IMR-90 (cell line): ENCODE measurements around the gene S100A1. TPM values are rescaled to one million over a fixed set of nuclear protein-coding genes. Genes with fewer than 3 reads are reported as not detected.

Source experiments
- ATAC-seq: fragments of 200-7000 bp; cut with Tn5 transposase; 2 replicates; pipeline ENCODE4 v1.9.1; 2020; ENCODE audit warnings: low read depth, mild to moderate bottlenecking, moderate library complexity
- BruUV-seq: library from RNA; stranded (reverse); fragments of 400-500 nt; replicated peaks from 2 replicates; lab custom pipeline; 2021; lab: Mats Ljungman, UMichigan
- CTCF ChIA-PET: fragments of 300-600 bp; formaldehyde crosslinking; extraction: SDS; loops from one replicate; lab custom pipeline; 2021; ENCODE audit warnings: antibody characterized with exemption; lab: Yijun Ruan, JAX
- POLR2A ChIA-PET: fragments of 300-600 bp; sonication (Branson Sonifier 250); formaldehyde crosslinking; loops from one replicate; lab custom pipeline; 2022; ENCODE audit warnings: antibody characterized with exemption; ENCODE audit not compliant: unreplicated experiment; lab: Charles Lee
- DNase-seq: peaks from one replicate; pipeline ENCODE4 v3.0.0; 2013
- H2AFZ ChIP-seq: replicated peaks from 2 replicates; pipeline ENCODE3; 2013; ENCODE audit warnings: low read length, mild to moderate bottlenecking; ENCODE audit not compliant: poor library complexity
- H2AK5ac ChIP-seq: 2 replicates; pipeline ENCODE4 v1.6.1; 2013; ENCODE audit warnings: low read depth, low read length, inconsistent platforms
- H2AK9ac ChIP-seq: replicated peaks from 2 replicates; pipeline ENCODE3; 2013; ENCODE audit warnings: mild to moderate bottlenecking, low read depth, low read length, moderate library complexity; ENCODE audit not compliant: poor library complexity
- H2BK120ac ChIP-seq: 2 replicates; pipeline ENCODE4 v1.6.1; 2013; ENCODE audit warnings: low read depth, low read length, inconsistent platforms
- H2BK15ac ChIP-seq: 3 replicates; pipeline ENCODE4 v1.6.1; 2013; ENCODE audit warnings: low read depth, low read length, inconsistent platforms
- H2BK20ac ChIP-seq: 2 replicates; pipeline ENCODE4 v1.6.1; 2013; ENCODE audit warnings: low read depth, mild to moderate bottlenecking, inconsistent platforms, low read length, moderate library complexity
- H2BK5ac ChIP-seq: 2 replicates; pipeline ENCODE4 v1.6.1; 2013; ENCODE audit warnings: mild to moderate bottlenecking, low read depth, low read length, inconsistent platforms; ENCODE audit not compliant: poor library complexity, severe bottlenecking
- H3K14ac ChIP-seq: replicated peaks from 2 replicates; pipeline ENCODE4 v1.6.1; 2013; ENCODE audit warnings: low read depth, low read length, inconsistent platforms
- H3K18ac ChIP-seq: 2 replicates; pipeline ENCODE4 v1.6.1; 2013; ENCODE audit warnings: low read depth, low read length, control low read depth
- H3K23ac ChIP-seq: 2 replicates; pipeline ENCODE4 v1.6.1; 2013; ENCODE audit warnings: low read depth, low read length, inconsistent platforms
- H3K27ac ChIP-seq: 2 replicates; pipeline ENCODE4 v1.5.1; 2013; ENCODE audit warnings: mild to moderate bottlenecking, control low read depth, low read length; ENCODE audit not compliant: insufficient read depth
- H3K27me3 ChIP-seq: 2 replicates; pipeline ENCODE4 v1.6.1; 2013; ENCODE audit warnings: low read length; ENCODE audit not compliant: control insufficient read depth, insufficient read depth
- H3K36me3 ChIP-seq: 2 replicates; pipeline ENCODE4 v1.6.1; 2013; ENCODE audit warnings: low read length, mixed read lengths; ENCODE audit not compliant: control insufficient read depth, insufficient read depth
- H3K4ac ChIP-seq: 2 replicates; pipeline ENCODE4 v1.6.1; 2013; ENCODE audit warnings: low read depth, low read length, inconsistent platforms
- H3K4me1 ChIP-seq: 2 replicates; pipeline ENCODE4 v1.6.1; 2013; ENCODE audit warnings: low read length, mixed read lengths; ENCODE audit not compliant: control insufficient read depth, insufficient read depth
- H3K4me2 ChIP-seq: 2 replicates; pipeline ENCODE4 v1.6.1; 2013; ENCODE audit warnings: low read depth, mild to moderate bottlenecking, control low read depth, low read length, moderate library complexity
- H3K4me3 ChIP-seq: 2 replicates; pipeline ENCODE4 v1.5.1; 2013; ENCODE audit warnings: low read depth, mild to moderate bottlenecking, control low read depth, low read length, moderate library complexity; ENCODE audit not compliant: insufficient read depth
- H3K56ac ChIP-seq: 2 replicates; pipeline ENCODE4 v1.6.1; 2013; ENCODE audit warnings: low read length, inconsistent platforms; ENCODE audit not compliant: insufficient read depth; ENCODE audit errors: extremely low read depth
- H3K79me1 ChIP-seq, 2 experiments: 2 replicates each; pipeline ENCODE4 v1.6.1; 2013; ENCODE audit warnings: low read length in 2 of 2, inconsistent platforms in 1 of 2, low read depth in 1 of 2
- H3K9ac ChIP-seq: 2 replicates; pipeline ENCODE4 v1.6.1; 2013; ENCODE audit warnings: low read depth, low read length, control low read depth
- H3K9me1 ChIP-seq: 2 replicates; pipeline ENCODE4 v1.6.1; 2013; ENCODE audit warnings: low read length, inconsistent platforms; ENCODE audit not compliant: insufficient read depth
- H3K9me3 ChIP-seq: 2 replicates; pipeline ENCODE4 v1.6.1; 2013; ENCODE audit warnings: low read length; ENCODE audit not compliant: control insufficient read depth, insufficient read depth
- H4K20me1 ChIP-seq: 2 replicates; pipeline ENCODE4 v1.6.1; 2013; ENCODE audit warnings: low read length, inconsistent platforms; ENCODE audit not compliant: insufficient read depth
- H4K5ac ChIP-seq: 2 replicates; pipeline ENCODE4 v1.6.1; 2013; ENCODE audit warnings: mild to moderate bottlenecking, low read depth, low read length, control low read depth
- H4K8ac ChIP-seq, 2 experiments: 2 replicates each; pipeline ENCODE4 v1.6.1; 2013; ENCODE audit warnings: low read depth in 2 of 2, low read length in 2 of 2, control low read depth in 1 of 2, inconsistent platforms in 1 of 2
- H4K91ac ChIP-seq: 2 replicates; pipeline ENCODE4 v1.6.1; 2013; ENCODE audit warnings: low read depth, low read length, inconsistent platforms; ENCODE audit not compliant: insufficient read depth
- CEBPB ChIP-seq: IDR thresholded peaks from 2 replicates; pipeline ENCODE4 v1.6.1; 2012; ENCODE audit warnings: low read depth, low read length, improper control_type of control experiment
- POLR2A ChIP-seq: IDR thresholded peaks from 2 replicates; pipeline ENCODE4 v1.6.1; 2012; ENCODE audit warnings: mild to moderate bottlenecking, low read depth, low read length
- dilution Hi-C: fragments of 300-500 bp; cut with HindIII; formaldehyde crosslinking; loops from one replicate; pipeline ENCODE4 v1.14.3; 2018; ENCODE audit warnings: low sequenced_read_pairs; ENCODE audit not compliant: unreplicated experiment
- in situ Hi-C: fragments of 300-500 bp; cut with MboI; formaldehyde crosslinking; loops from 3 replicates; pipeline ENCODE4 v1.14.3; 2019; ENCODE audit warnings: low sequenced_read_pairs, inconsistent platforms, mixed read lengths
- intact Hi-C: fragments of 100-400 bp; cut with micrococcal nuclease; formaldehyde crosslinking; loops from 2 replicates; pipeline ENCODE4 v1.10.0; 2022
- polyA plus RNA-seq, 3 experiments: library from polyadenylated mRNA; depleted of rRNA; stranded (reverse); fragments of >200 nt; gene quantifications; 2 replicates each; pipeline ENCODE4 v1.2.3, GENCODE V29; 2012; ENCODE audit warnings: low replicate concordance in 1 of 3
- total RNA-seq: library from RNA; depleted of rRNA; stranded (reverse); fragments of >200 nt; gene quantifications from 2 replicates; pipeline ENCODE4 v1.2.3, GENCODE V29; 2012

Gene S100A1
- total and polyA plus RNA-seq, 2 of the 4 experiments (the other 2 are of a cell fraction): 0.18 to 0.29 TPM

DNA sequence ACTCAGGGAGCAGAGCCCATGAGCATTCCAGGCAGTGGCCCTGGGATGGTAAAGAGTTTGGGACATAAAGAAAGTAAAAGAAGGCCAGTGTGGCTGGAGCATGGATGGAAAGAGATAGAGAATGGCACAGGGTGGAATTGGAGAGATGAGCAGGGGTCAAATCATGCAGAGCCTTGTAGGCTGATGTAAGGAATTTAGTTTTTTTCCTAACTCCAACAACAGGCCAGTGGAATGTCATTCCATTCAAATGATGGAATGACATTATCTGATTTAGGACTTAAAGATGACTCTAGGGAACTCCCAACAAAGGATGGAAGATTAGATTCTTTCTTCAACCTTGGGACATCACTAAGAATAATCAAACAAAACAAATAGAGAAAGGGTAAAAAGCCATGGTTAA, 49.7 kb upstream of the S100A1 start:
- Histone ChIP-seq H3K36me3 (no peaks in the 10 kb centered on the region), H2BK120ac (peak overlapping the region; percentile 79), H3K4me3 (no peak overlapping the region), H3K27ac (peak overlapping the region; percentile 5; the same call in 1 of the 2 replicates), H2BK5ac (no peak overlapping the region), H4K20me1 (no peaks in the 10 kb centered on the region), H4K5ac (peak overlapping the region; percentile 49; the same call in 1 of the 2 replicates), H3K79me1 (no peaks in the 10 kb centered on the region), H3K9me3 (no peaks in the 10 kb centered on the region), H2AFZ (peak overlapping the region; percentile 73), H3K4me1 (peaks cover 12% of the 10 kb centered on the region), H3K4me2 (no peak overlapping the region), H3K23ac (0 out of 2 replicates have a peak overlapping the region, but pooled peaks have one; percentile 57), H2BK20ac (peak overlapping the region; percentile 41; the same call in 1 of the 2 replicates), H3K18ac (peak overlapping the region; percentile 24; the same call in 1 of the 2 replicates), H2BK15ac (peak overlapping the region; percentile 12; the same call in 1 of the 3 replicates), H2AK9ac (no peak overlapping the region), H3K14ac (no peak overlapping the region), H3K27me3 (no peaks in the 10 kb centered on the region), H4K91ac (peak overlapping the region; percentile 61), H3K4ac (peak overlapping the region; percentile 73), H4K8ac (peak overlapping the region in 1 of 2 experiments; percentile 51; a peak in 1 of 4 replicates), H2AK5ac (0 out of 2 replicates have a peak overlapping the region, but pooled peaks have one; percentile 11), H3K56ac (no peak overlapping the region), H3K9ac (no peak overlapping the region), H3K9me1 (peaks cover 5% of the 10 kb centered on the region)
- peak; percentile 88 for ATAC-seq
- DNase-seq: peak; percentile 47
- TF ChIP-seq CEBPB: no peak
- no peak for TF ChIP-seq POLR2A
- ChIA-PET POLR2A (no interaction called here), CTCF (no interaction called here)
- dilution Hi-C loops (no loop called here), in situ Hi-C loops (no loop called here), intact Hi-C loops (no loop called here)
- BruUV-seq: no TSS peak
